ENCODE results near the gene KCNMA1. TPM values are rescaled to one million over a fixed set of nuclear protein-coding genes. Genes with fewer than 3 reads are reported as not detected.

KCNMA1 gene
- total RNA-seq, 1 experiment from 2014 or later, result 0.45 TPM

DNA sequence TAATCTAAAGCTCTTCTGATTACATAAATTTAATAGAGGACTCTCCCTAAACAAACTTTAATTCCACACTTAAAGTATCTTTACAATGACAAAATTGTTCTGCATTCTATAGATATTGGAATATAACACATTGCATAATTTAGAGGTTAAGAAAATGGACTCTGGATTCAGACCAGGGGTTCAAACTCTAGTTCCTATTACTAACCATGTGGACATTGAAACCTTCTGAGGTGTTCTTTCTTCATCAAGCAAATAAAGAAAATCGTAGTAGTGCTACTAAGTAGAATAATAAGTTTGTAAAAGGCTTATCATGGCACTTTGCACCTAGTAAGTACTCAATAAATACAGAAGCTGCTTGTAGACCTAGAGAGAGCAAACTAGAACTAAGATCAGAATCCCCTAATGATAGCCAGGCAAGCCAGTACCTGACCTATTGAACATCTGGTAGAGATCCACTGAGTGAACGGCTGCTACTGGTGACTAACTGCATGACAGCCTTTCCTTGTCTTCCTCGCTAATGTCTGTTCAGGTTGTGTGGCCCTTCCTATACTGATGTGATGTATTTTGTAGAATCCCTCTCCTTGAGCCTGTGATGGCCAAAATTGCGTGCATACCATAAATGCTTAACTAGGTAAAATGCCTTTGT, 430.3 kb downstream of the KCNMA1 start:
- TF ChIP-seq, protein P1, sequence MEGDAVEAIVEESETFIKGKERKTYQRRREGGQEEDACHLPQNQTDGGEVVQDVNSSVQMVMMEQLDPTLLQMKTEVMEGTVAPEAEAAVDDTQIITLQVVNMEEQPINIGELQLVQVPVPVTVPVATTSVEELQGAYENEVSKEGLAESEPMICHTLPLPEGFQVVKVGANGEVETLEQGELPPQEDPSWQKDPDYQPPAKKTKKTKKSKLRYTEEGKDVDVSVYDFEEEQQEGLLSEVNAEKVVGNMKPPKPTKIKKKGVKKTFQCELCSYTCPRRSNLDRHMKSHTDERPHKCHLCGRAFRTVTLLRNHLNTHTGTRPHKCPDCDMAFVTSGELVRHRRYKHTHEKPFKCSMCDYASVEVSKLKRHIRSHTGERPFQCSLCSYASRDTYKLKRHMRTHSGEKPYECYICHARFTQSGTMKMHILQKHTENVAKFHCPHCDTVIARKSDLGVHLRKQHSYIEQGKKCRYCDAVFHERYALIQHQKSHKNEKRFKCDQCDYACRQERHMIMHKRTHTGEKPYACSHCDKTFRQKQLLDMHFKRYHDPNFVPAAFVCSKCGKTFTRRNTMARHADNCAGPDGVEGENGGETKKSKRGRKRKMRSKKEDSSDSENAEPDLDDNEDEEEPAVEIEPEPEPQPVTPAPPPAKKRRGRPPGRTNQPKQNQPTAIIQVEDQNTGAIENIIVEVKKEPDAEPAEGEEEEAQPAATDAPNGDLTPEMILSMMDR (IDR thresholded peaks at IDR 0.05; ENCODE audit: unreplicated experiment), result no peak
- Mint-ChIP-seq H3K27ac (ENCODE audit: unreplicated experiment) (no peak overlapping the region), H3K36me3 (ENCODE audit: insufficient read depth, unreplicated experiment) (no peaks in the 10 kb centered on the region), H3K4me1 (ENCODE audit: low read depth, unreplicated experiment) (no peaks in the 10 kb centered on the region), H3K9me3 (ENCODE audit: low read depth, unreplicated experiment) (peaks cover 3% of the 10 kb centered on the region), H3K27me3 (ENCODE audit: unreplicated experiment) (peaks cover 30% of the 10 kb centered on the region), H3K4me3 (ENCODE audit: low read depth, unreplicated experiment) (no peak overlapping the region)
- BruUV-seq (replicated peaks), result no TSS peak
- no peak for DNase-seq
- intact Hi-C loops (cut with micrococcal nuclease; ENCODE audit: unreplicated experiment), result no loop called here
- CTCF ChIA-PET, result no interaction called here

DNA sequence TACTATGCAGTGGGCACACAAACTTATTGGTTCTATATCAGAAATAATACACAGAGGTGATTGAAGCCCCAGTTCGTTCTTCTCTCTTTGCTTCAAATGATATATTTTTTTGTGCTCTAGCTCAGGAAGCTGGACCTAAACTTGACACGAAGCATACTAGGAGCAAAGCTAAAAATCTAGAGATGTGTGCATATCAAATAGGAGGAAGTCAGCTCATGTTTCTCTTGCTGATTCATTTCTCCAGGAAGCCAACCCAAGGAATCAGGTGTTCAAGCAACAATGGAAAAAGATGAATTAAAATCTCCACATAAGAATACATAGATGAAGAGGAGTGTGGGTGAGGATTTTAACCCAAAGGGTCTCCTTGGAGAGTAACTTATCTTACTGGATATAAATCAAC, 432.5 kb downstream of the KCNMA1 start:
- CTCF ChIA-PET, result no interaction called here
- H3K4me1 Mint-ChIP-seq (ENCODE audit: low read depth, unreplicated experiment), result no peaks in the 10 kb centered on the region
- intact Hi-C loops (cut with micrococcal nuclease; ENCODE audit: unreplicated experiment), result no loop called here
- TF ChIP-seq, protein P1 (IDR thresholded peaks at IDR 0.05; ENCODE audit: unreplicated experiment), result no peak
- no peak overlapping the region for H3K4me3 Mint-ChIP-seq (ENCODE audit: low read depth, unreplicated experiment)
- DNase-seq, result no peak
- no TSS peak for BruUV-seq (replicated peaks)
- H3K9me3 Mint-ChIP-seq (ENCODE audit: low read depth, unreplicated experiment), result peaks cover 3% of the 10 kb centered on the region
- H3K27ac Mint-ChIP-seq (ENCODE audit: unreplicated experiment), result no peak overlapping the region
- peaks cover 33% of the 10 kb centered on the region for H3K27me3 Mint-ChIP-seq (ENCODE audit: unreplicated experiment)
- H3K36me3 Mint-ChIP-seq (ENCODE audit: insufficient read depth, unreplicated experiment), result no peaks in the 10 kb centered on the region

GRCh38 chr10:77204171-77204570, 433.4 kb downstream of the KCNMA1 start:
- BruUV-seq (replicated peaks), result no TSS peak

GRCh38 chr10:77202857-77203256, 434.8 kb downstream of the KCNMA1 start:
- Mint-ChIP-seq H3K27me3 (ENCODE audit: unreplicated experiment) (peaks cover 42% of the 10 kb centered on the region), H3K27ac (ENCODE audit: unreplicated experiment) (no peak overlapping the region), H3K4me3 (ENCODE audit: low read depth, unreplicated experiment) (no peak overlapping the region), H3K4me1 (ENCODE audit: low read depth, unreplicated experiment) (no peaks in the 10 kb centered on the region), H3K36me3 (ENCODE audit: insufficient read depth, unreplicated experiment) (no peaks in the 10 kb centered on the region), H3K9me3 (ENCODE audit: low read depth, unreplicated experiment) (peaks cover 3% of the 10 kb centered on the region)
- CTCF ChIA-PET, result no interaction called here
- intact Hi-C loops (cut with micrococcal nuclease; ENCODE audit: unreplicated experiment), result no loop called here
- TF ChIP-seq, protein P1 (IDR thresholded peaks at IDR 0.05; ENCODE audit: unreplicated experiment), result no peak
- no peak for DNase-seq
- no TSS peak for BruUV-seq (replicated peaks)

More at GRCh38 chr10:77204171-77204570, 433.4 kb downstream of the KCNMA1 start:
- Mint-ChIP-seq H3K27me3 (ENCODE audit: unreplicated experiment) (peaks cover 42% of the 10 kb centered on the region), H3K4me3 (ENCODE audit: low read depth, unreplicated experiment) (no peak overlapping the region), H3K27ac (ENCODE audit: unreplicated experiment) (no peak overlapping the region), H3K9me3 (ENCODE audit: low read depth, unreplicated experiment) (peaks cover 3% of the 10 kb centered on the region), H3K36me3 (ENCODE audit: insufficient read depth, unreplicated experiment) (no peaks in the 10 kb centered on the region), H3K4me1 (ENCODE audit: low read depth, unreplicated experiment) (no peaks in the 10 kb centered on the region)
- TF ChIP-seq, protein P1 (IDR thresholded peaks at IDR 0.05; ENCODE audit: unreplicated experiment), result no peak
- DNase-seq, result no peak
- CTCF ChIA-PET, result no interaction called here
- intact Hi-C loops (cut with micrococcal nuclease; ENCODE audit: unreplicated experiment), result no loop called here
